Natural killer cell (primary cell): Measurements from ENCODE around the gene SLC16A10. TPM values are rescaled to one million over a fixed set of nuclear protein-coding genes. Genes with fewer than 3 reads are reported as not detected.

Experiments
- ATAC-seq, 3 donors: fragments of 150-1000 bp in 2 of 3; fragments of 200-7000 bp in 1 of 3; cut with Tn5 transposase; 1 replicate in 1 of 3; 2 replicates in 2 of 3; pipeline ENCODE4 v1.10.0; 2021; ENCODE audit warnings: mild to moderate bottlenecking in 2 of 3, moderate library complexity in 2 of 3
- DNase-seq, 2 donors: peaks; one replicate each; pipeline versions ENCODE4 v3.0.0 to v3.0.0-alpha.2; 2013 to 2021; ENCODE audit warnings: mixed read lengths in 1 of 2
- H3K27ac ChIP-seq: one replicate; pipeline ENCODE4 v1.5.1; 2013; ENCODE audit warnings: mild to moderate bottlenecking, low read length
- H3K27me3 ChIP-seq: one replicate; pipeline ENCODE4 v1.6.1; 2013; ENCODE audit warnings: low read length; ENCODE audit not compliant: control insufficient read depth, insufficient read depth
- H3K36me3 ChIP-seq: one replicate; pipeline ENCODE4 v1.6.1; 2013; ENCODE audit warnings: low read length; ENCODE audit not compliant: control insufficient read depth, insufficient read depth
- H3K4me1 ChIP-seq: one replicate; pipeline ENCODE4 v1.6.1; 2013; ENCODE audit warnings: low read length; ENCODE audit not compliant: control insufficient read depth, insufficient read depth
- H3K4me3 ChIP-seq: one replicate; pipeline ENCODE4 v1.5.1; 2013; ENCODE audit warnings: low read length
- H3K9me3 ChIP-seq: one replicate; pipeline ENCODE4 v1.6.1; 2013; ENCODE audit warnings: low read length; ENCODE audit not compliant: control insufficient read depth, insufficient read depth
- H3K27ac Mint-ChIP-seq, 2 donors: one replicate each; pipeline ENCODE4 v1.8.0; 2022; ENCODE audit warnings: mild to moderate bottlenecking in 2 of 2, mixed read lengths in 2 of 2, moderate library complexity in 1 of 2
- H3K27me3 Mint-ChIP-seq, 2 donors: one replicate each; pipeline ENCODE4 v1.8.0; 2022; ENCODE audit warnings: low read depth in 2 of 2, mixed read lengths in 2 of 2
- H3K36me3 Mint-ChIP-seq: one replicate; pipeline ENCODE4 v1.8.0; 2022; ENCODE audit warnings: mixed read lengths
- H3K4me1 Mint-ChIP-seq, 2 donors: one replicate each; pipeline ENCODE4 v1.8.0; 2022; ENCODE audit warnings: mixed read lengths in 2 of 2
- H3K4me3 Mint-ChIP-seq: one replicate; pipeline ENCODE4 v1.8.0; 2022; ENCODE audit warnings: mild to moderate bottlenecking, moderate library complexity, mixed read lengths
- H3K9me3 Mint-ChIP-seq, 2 donors: one replicate each; pipeline ENCODE4 v1.8.0; 2022; ENCODE audit warnings: mixed read lengths in 2 of 2
- WGBS: methylation state at CpG from one replicate; pipeline ENCODE4 v1.1.7; 2013; ENCODE audit warnings: missing lambda C conversion rate; ENCODE audit not compliant: insufficient coverage; 5-methylcytosine and 5-hydroxymethylcytosine counted together
- intact Hi-C: fragments of 100-400 bp; cut with micrococcal nuclease; formaldehyde crosslinking; loops from one replicate; pipeline ENCODE4 v1.14.2; 2022
- total RNA-seq, 4 donors: library from RNA; stranded (reverse); fragments of 120-200 nt in 1 of 4; gene quantifications; one replicate each; pipeline versions ENCODE4 v1.2.3 to v1.2.4, GENCODE V29; 2013 to 2022
- TF ChIP-seq, protein P1 (sequence below): fragments of 200-600 bp; IDR thresholded peaks from one replicate; pipeline ENCODE4 v1.8.0; 2022; ENCODE audit warnings: antibody characterized with exemption

SLC16A10 gene
- total RNA-seq, 3 donors from 2014 or later (not counting 1 experiment from before 2014, with no cell fraction given), result 0.05 to 0.53 (median 0.18) TPM

GRCh38 chr6:111222341-111222740 is 135.0 kb downstream of the SLC16A10 start:
- no peaks in the 10 kb centered on the region for H3K4me1 Mint-ChIP-seq
- H3K27ac Mint-ChIP-seq, result no peak overlapping the region
- no peaks in the 10 kb centered on the region for H3K36me3 ChIP-seq
- intact Hi-C loops, result no loop called here
- H3K27me3 Mint-ChIP-seq, result peaks cover 0 to 18% of the 10 kb centered on the region in 2 donors
- H3K36me3 Mint-ChIP-seq, result no peaks in the 10 kb centered on the region
- no peak overlapping the region for H3K4me3 ChIP-seq
- no peak overlapping the region for H3K27ac ChIP-seq
- TF ChIP-seq, protein P1, sequence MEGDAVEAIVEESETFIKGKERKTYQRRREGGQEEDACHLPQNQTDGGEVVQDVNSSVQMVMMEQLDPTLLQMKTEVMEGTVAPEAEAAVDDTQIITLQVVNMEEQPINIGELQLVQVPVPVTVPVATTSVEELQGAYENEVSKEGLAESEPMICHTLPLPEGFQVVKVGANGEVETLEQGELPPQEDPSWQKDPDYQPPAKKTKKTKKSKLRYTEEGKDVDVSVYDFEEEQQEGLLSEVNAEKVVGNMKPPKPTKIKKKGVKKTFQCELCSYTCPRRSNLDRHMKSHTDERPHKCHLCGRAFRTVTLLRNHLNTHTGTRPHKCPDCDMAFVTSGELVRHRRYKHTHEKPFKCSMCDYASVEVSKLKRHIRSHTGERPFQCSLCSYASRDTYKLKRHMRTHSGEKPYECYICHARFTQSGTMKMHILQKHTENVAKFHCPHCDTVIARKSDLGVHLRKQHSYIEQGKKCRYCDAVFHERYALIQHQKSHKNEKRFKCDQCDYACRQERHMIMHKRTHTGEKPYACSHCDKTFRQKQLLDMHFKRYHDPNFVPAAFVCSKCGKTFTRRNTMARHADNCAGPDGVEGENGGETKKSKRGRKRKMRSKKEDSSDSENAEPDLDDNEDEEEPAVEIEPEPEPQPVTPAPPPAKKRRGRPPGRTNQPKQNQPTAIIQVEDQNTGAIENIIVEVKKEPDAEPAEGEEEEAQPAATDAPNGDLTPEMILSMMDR, result no peak
- DNase-seq (no peak), ATAC-seq (no peak)
- no peaks in the 10 kb centered on the region for H3K4me1 ChIP-seq
- no peaks in the 10 kb centered on the region for H3K9me3 ChIP-seq
- H3K9me3 Mint-ChIP-seq, result no peaks in the 10 kb centered on the region
- 60% methylated on average over 1 of the region's 1 CpG for WGBS
- H3K4me3 Mint-ChIP-seq, result no peak overlapping the region
- peaks cover 2% of the 10 kb centered on the region for H3K27me3 ChIP-seq

DNA sequence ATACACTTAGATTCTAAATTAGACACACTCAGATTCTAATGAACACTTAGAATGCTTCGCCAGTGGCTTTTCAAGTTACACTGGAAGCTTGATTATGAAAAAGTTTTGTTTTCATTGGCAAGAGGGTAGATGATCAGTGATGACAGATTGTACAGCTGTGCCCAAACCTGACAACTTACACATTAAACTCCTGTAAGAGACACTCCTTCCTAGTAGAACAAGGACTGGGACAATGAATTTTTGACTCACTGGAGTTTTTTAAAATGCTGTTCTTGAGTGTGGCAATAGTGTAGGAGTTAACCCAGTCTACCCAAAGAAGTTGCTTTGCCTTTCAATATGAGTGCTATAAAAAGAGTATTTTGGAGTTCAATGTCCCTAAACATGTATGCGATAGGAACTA is 140.8 kb downstream of the SLC16A10 start:
- DNase-seq (no peak), ATAC-seq (no peak)
- TF ChIP-seq, protein P1, result no peak
- H3K27ac ChIP-seq, result no peak overlapping the region
- H3K9me3 ChIP-seq, result no peaks in the 10 kb centered on the region
- Mint-ChIP-seq H3K4me1 (no peaks in the 10 kb centered on the region), H3K36me3 (no peaks in the 10 kb centered on the region), H3K27me3 (no peaks in the 10 kb centered on the region), H3K27ac (no peak overlapping the region), H3K4me3 (no peak overlapping the region), H3K9me3 (no peaks in the 10 kb centered on the region)
- intact Hi-C loops, result no loop called here
- H3K36me3 ChIP-seq, result no peaks in the 10 kb centered on the region
- no peaks in the 10 kb centered on the region for H3K4me1 ChIP-seq
- H3K4me3 ChIP-seq, result no peak overlapping the region
- WGBS, result no CpG with 5 or more reads among the region's 2 CpGs
- H3K27me3 ChIP-seq, result peaks cover 2% of the 10 kb centered on the region

DNA sequence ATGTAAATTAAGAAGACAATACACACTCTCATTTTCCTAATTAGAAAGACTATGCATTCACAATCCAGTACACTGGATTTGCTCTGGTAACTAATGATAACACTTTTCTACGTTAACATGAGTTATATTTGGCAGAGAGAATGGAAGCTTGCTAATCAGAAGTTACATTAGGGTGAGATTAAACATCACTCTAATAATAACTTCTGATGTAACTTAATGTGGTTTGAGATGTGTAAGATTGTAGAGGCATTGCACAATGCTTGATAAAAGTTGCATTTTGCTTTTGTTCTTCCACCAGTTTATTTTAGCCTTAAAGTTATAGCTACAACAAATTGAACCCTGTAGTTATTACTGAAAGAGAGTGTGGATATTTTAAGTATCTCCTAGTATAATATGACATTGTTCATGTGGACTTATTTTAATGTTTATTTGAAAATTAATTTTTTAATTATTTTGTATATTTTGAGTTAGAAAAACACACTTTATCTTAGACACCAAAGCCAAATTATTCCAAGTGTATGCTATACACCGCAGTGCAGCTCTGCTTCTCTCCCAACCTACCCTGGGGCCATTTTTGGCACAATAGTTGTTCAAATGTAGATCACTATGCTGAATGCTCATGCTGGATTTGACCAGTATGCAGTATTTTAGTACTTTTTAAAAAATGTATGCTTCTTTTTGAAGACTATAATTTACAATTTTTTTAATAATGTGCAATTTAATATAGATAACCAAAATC is 143.2 kb downstream of the SLC16A10 start:
- Histone ChIP-seq H3K27ac (no peak overlapping the region), H3K9me3 (no peaks in the 10 kb centered on the region), H3K36me3 (no peaks in the 10 kb centered on the region), H3K4me1 (no peaks in the 10 kb centered on the region), H3K4me3 (no peak overlapping the region), H3K27me3 (peaks cover 2% of the 10 kb centered on the region)
- Mint-ChIP-seq H3K36me3 (no peaks in the 10 kb centered on the region), H3K27ac (no peak overlapping the region), H3K27me3 (peaks cover 13 to 19% of the 10 kb centered on the region in 2 donors), H3K9me3 (no peaks in the 10 kb centered on the region), H3K4me1 (no peaks in the 10 kb centered on the region), H3K4me3 (no peak overlapping the region)
- WGBS, result 100% methylated on average over 1 of the region's 2 CpGs
- intact Hi-C loops, result no loop called here
- TF ChIP-seq, protein P1, result no peak
- DNase-seq, result no peak
- ATAC-seq, result no peak

- no peak for ATAC-seq
- H3K27me3 Mint-ChIP-seq, result peaks cover 13 to 19% of the 10 kb centered on the region in 2 donors
- H3K27ac Mint-ChIP-seq, result no peak overlapping the region
- intact Hi-C loops, result no loop called here
- TF ChIP-seq, protein P1, result no peak
- no peaks in the 10 kb centered on the region for H3K4me1 ChIP-seq
- H3K4me3 Mint-ChIP-seq, result no peak overlapping the region
- no peaks in the 10 kb centered on the region for H3K36me3 Mint-ChIP-seq
- DNase-seq, result no peak
- WGBS, result 91% methylated on average over 4 of the region's 4 CpGs
- no peaks in the 10 kb centered on the region for H3K9me3 Mint-ChIP-seq
- H3K4me3 ChIP-seq, result no peak overlapping the region
- H3K36me3 ChIP-seq, result no peaks in the 10 kb centered on the region
- no peak overlapping the region for H3K27ac ChIP-seq
- H3K27me3 ChIP-seq, result peaks cover 2% of the 10 kb centered on the region
- no peaks in the 10 kb centered on the region for H3K4me1 Mint-ChIP-seq
- H3K9me3 ChIP-seq, result no peaks in the 10 kb centered on the region
Observed at GRCh38 chr6:111231090-111231459, 143.8 kb downstream of the SLC16A10 start.
